KMS-11 (cell line): ENCODE data around the gene LCTL.
"Not testable (repeated sequence)": the region's sequence is repeated elsewhere in the genome, so short reads cannot be mapped to it uniquely, and the experiment has no call there.

Source experiments
- H2AFZ ChIP-seq: fragments of 200-600 bp; sonication (generic); 2 replicates; pipeline ENCODE4 v1.6.1; 2016; ENCODE audit warnings: antibody characterized with exemption, mixed run types, low read depth
- H3K27ac ChIP-seq: fragments of 200-600 bp; sonication (generic); 2 replicates; pipeline ENCODE4 v1.6.1; 2016; ENCODE audit warnings: mild to moderate bottlenecking, mixed run types
- H3K27me3 ChIP-seq: fragments of 200-600 bp; sonication (generic); 2 replicates; pipeline ENCODE4 v1.6.1; 2017; ENCODE audit warnings: mild to moderate bottlenecking, low read depth, mixed run types, moderate library complexity; ENCODE audit not compliant: insufficient read depth
- H3K36me3 ChIP-seq: fragments of 200-600 bp; sonication (generic); 2 replicates; pipeline ENCODE4 v1.6.1; 2017; ENCODE audit warnings: mild to moderate bottlenecking, mixed run types; ENCODE audit not compliant: insufficient read depth
- H3K4me1 ChIP-seq: fragments of 200-600 bp; sonication (generic); 2 replicates; pipeline ENCODE4 v1.6.1; 2016; ENCODE audit warnings: mild to moderate bottlenecking, low read depth, mixed run types; ENCODE audit not compliant: poor library complexity, severe bottlenecking
- H3K4me2 ChIP-seq: fragments of 200-600 bp; sonication (generic); 2 replicates; pipeline ENCODE4 v1.7.0; 2016; ENCODE audit warnings: mild to moderate bottlenecking, mixed run types
- H3K4me3 ChIP-seq: fragments of 200-600 bp; sonication (generic); IDR thresholded peaks from 2 replicates; pipeline ENCODE4 v1.6.1; 2017; ENCODE audit warnings: low read depth, low read length, mixed read lengths; ENCODE audit not compliant: insufficient read depth
- H3K79me2 ChIP-seq: fragments of 200-600 bp; sonication (generic); 2 replicates; pipeline ENCODE4 v1.6.1; 2016; ENCODE audit warnings: low read depth, mixed run types; ENCODE audit not compliant: insufficient read depth
- H3K9ac ChIP-seq: fragments of 200-600 bp; sonication (generic); 2 replicates; pipeline ENCODE4 v1.6.1; 2016; ENCODE audit warnings: mild to moderate bottlenecking, mixed run types
- H4K20me1 ChIP-seq: fragments of 200-600 bp; sonication (generic); 2 replicates; pipeline ENCODE4 v1.6.1; 2016; ENCODE audit warnings: mild to moderate bottlenecking, mixed run types; ENCODE audit not compliant: insufficient read depth
- TF ChIP-seq, protein P1 (sequence below): fragments of 200-600 bp; sonication (generic); conservative IDR thresholded peaks from 2 replicates; pipeline ENCODE4 v1.6.1; 2017; ENCODE audit warnings: low read depth, mild to moderate bottlenecking, antibody characterized with exemption, low read length, moderate library complexity, mixed read lengths

The LCTL gene

DNA sequence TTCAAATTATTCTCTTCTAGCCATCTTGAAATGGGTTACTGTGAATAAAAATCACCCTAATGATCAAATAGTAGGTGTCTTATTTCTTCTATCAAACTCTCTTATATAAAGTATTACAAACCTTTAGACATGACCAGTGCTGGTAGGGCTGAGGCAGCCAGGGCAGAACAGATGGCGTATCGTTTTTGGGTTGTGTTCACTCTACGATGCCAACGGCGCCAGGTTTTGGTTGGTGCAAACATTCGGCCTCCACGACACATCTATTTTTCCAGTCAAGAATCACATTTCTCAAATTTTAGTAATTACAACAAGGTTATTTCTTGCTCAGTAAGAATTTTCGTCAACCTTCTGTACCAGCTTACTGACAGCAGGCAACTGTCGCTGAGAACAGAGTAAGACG lies 63.3 kb downstream of the LCTL start:
- Histone ChIP-seq H3K27me3 (no peaks in the 10 kb centered on the region), H3K79me2 (peaks cover 73% of the 10 kb centered on the region), H3K4me1 (peaks cover 65% of the 10 kb centered on the region), H3K4me2 (peak overlapping the region; percentile 97), H3K9ac (peak overlapping the region; percentile 98; the same call in 1 of the 2 replicates), H2AFZ (no peak overlapping the region), H3K27ac (peak overlapping the region; percentile 96; the same call in 1 of the 2 replicates), H4K20me1 (peaks cover 13% of the 10 kb centered on the region), H3K36me3 (peaks cover 36% of the 10 kb centered on the region), H3K4me3 (no peak overlapping the region)
- TF ChIP-seq, protein P1, sequence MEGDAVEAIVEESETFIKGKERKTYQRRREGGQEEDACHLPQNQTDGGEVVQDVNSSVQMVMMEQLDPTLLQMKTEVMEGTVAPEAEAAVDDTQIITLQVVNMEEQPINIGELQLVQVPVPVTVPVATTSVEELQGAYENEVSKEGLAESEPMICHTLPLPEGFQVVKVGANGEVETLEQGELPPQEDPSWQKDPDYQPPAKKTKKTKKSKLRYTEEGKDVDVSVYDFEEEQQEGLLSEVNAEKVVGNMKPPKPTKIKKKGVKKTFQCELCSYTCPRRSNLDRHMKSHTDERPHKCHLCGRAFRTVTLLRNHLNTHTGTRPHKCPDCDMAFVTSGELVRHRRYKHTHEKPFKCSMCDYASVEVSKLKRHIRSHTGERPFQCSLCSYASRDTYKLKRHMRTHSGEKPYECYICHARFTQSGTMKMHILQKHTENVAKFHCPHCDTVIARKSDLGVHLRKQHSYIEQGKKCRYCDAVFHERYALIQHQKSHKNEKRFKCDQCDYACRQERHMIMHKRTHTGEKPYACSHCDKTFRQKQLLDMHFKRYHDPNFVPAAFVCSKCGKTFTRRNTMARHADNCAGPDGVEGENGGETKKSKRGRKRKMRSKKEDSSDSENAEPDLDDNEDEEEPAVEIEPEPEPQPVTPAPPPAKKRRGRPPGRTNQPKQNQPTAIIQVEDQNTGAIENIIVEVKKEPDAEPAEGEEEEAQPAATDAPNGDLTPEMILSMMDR = no peak

DNA sequence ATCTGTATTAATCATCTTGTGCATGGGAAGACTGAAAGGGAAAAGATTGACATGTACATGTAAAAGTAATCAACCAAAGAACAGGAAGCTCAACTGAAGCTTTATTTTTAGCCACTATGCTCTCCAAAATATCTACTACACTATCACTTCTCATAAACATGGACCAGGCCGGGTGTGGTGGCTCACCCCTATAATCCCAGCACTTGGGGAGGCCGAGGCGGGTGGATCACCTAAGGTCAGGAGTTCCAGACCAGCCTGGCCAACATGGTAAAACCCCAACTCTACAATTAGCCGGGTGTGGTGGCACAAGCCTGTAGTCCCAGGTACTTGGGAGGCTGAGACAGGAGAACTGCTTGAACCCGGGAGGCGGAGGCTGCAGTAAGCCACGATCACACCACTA lies 65.5 kb downstream of the LCTL start:
- not testable (repeated sequence) for H3K27me3 ChIP-seq, H3K4me3 ChIP-seq, H3K4me2 ChIP-seq, H2AFZ ChIP-seq, H3K9ac ChIP-seq
- Histone ChIP-seq H3K4me1 (peaks cover 72% of the 10 kb centered on the region), H3K27ac (peak overlapping the region; percentile 96; the same call in 1 of the 2 replicates), H3K79me2 (peaks cover 72% of the 10 kb centered on the region), H3K36me3 (peaks cover 36% of the 10 kb centered on the region), H4K20me1 (peaks cover 13% of the 10 kb centered on the region)

DNA sequence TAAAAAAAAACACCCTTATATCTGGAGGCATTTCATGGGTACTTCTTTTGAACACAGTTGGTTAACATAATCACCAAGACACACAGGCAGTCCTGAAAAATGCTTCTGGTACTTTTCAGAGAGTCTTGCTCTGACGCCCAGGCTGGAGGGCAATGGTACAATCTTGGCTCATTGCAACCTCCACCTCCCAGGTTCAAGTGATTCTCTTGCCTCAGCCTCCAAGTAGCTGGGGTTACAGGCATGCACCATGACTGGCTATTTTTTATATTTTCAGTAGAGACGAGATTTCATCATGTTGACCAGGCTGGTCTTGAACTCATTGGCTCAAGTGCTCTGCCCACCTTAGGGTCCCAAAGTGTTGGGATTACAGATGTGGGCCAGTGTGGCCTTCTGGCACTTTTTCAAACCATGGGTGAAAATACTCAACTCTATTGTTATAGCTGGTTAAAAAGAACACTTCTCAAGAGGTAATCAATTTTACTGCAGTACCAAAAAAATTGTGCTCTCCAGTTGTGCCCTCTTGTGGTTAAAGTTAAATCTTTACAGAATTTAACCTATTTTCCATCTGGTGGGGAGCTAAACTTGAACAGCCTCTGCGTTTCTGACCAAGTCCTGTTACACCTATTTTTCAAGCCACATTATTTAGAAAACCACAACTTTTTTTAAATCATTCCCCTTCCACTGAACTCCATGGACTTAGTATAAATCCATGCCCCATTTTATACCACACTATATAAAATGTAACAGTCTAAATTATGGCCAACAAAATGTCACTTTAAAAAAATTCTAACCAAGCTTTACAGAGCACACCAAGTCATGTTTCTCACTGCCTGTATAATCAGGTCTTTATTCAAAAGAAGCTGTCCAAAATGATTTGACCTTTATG lies 67.1 kb downstream of the LCTL start:
- TF ChIP-seq, protein P1 = peak; percentile 55

More for the DNA sequence above, 67.1 kb downstream of the LCTL start:
- Histone ChIP-seq H3K27me3 (no peaks in the 10 kb centered on the region), H3K4me1 (peaks cover 72% of the 10 kb centered on the region), H3K9ac (peak overlapping the region; percentile 96; the same call in 1 of the 2 replicates), H3K36me3 (peaks cover 36% of the 10 kb centered on the region), H4K20me1 (peaks cover 13% of the 10 kb centered on the region), H2AFZ (no peak overlapping the region), H3K79me2 (peaks cover 63% of the 10 kb centered on the region), H3K4me2 (peak overlapping the region; percentile 43; the same call in 1 of the 2 replicates), H3K4me3 (no peak overlapping the region), H3K27ac (peak overlapping the region; percentile 96)
